ENCODE results near the gene RHBDF2. TPM values are rescaled to one million over a fixed set of nuclear protein-coding genes. Genes with fewer than 3 reads are reported as not detected.

The RHBDF2 gene
- total RNA-seq, 1 experiment from 2014 or later: 33.0 TPM

DNA sequence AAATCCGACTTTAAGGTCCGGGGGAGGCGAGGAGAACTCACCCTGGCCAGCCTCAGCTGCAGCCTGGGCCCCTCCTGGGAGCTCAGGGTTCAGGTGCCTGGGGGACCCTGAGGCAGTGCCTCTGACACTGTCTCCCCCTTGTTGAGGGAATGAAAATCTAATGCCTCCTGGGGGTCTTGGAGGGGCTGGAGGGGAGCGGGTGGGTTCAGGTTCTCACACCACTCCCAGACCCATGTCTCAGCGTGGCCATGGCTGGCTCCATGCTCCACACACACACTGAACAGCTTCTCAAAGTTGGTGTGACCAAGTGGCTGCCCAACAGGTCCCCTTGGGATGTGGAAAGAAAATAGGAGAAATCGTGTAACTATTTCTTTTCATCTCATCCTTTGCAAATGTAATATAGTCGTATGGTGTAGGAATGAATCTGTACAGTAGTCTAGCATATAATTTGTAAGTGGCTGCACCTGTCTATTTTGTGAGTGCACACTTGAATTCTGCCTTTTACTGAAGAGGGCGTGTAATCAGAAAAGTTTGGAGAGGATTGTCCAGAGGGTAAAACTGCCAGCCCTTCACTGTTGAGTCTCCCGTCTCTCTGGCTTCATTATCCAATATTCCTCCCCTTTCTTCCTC lies 37.8 kb upstream of the RHBDF2 start (continued):
- TF ChIP-seq ATF2 (CRISPR knock-in tag; IDR thresholded peaks at IDR 0.05; ENCODE audit: borderline replicate concordance, low read depth): no peak
- TF ChIP-seq FOXK1 (CRISPR knock-in tag; IDR thresholded peaks at IDR 0.05): no peak

DNA sequence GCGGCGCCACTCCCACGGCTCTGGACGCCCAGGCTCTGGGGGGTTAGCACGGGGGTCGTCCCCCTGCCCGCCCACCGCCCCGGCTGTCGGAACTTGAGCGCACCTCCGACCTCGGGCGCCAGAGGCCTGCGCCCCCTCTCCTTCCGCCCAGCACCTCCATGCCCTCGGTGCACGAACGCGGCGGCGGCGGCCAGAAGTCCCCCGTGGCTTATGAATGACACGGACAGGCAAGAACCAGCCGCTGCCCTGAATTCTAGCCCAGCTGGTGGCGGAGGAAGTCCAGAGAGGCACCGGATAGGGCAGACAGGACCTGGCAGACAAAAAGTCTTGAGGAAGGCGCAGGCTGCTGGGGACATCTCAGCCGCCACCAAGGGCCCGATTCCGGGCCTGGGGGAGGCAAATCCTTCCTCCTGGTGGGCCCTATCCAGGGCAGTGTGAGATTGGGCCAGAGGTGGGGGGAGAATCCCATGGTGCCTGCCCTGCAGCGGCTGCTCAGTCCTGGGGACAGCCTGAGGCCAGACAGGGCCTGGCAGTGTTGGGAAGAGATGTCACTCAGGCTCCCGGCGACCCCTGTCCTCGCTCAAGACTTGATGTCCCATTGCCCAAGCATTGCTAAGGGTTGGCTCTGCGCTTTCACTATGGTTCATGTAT lies 37.2 kb upstream of the RHBDF2 start:
- no peak overlapping the region for H3K27ac Mint-ChIP-seq
- H3K9me3 Mint-ChIP-seq: no peaks in the 10 kb centered on the region
- no peak for TF ChIP-seq ZNF121 (CRISPR knock-in tag; IDR thresholded peaks at IDR 0.05)
- no peak for TF ChIP-seq ZNF232 (CRISPR knock-in tag; IDR thresholded peaks at IDR 0.05)
- TF ChIP-seq PRDM15 (CRISPR knock-in tag; IDR thresholded peaks at IDR 0.05): no peak
- no peak for TF ChIP-seq RORB (CRISPR knock-in tag; IDR thresholded peaks at IDR 0.05)
- peak overlapping the region; percentile 68 for H3K4me3 Mint-ChIP-seq
- DNase-seq (ENCODE audit: low spot score) (no peak), ATAC-seq (no peak)
- no peaks in the 10 kb centered on the region; the same call in 1 of the 2 replicates for H3K36me3 Mint-ChIP-seq
- peaks cover 52% of the 10 kb centered on the region for H3K27me3 Mint-ChIP-seq (ENCODE audit: low read depth)
- ChIA-PET POLR2A (no interaction called here), CTCF (interaction anchor here (1.2 to 9.7 kb wide), 4 partner anchors 11 to 143 kb away, joined by 3 to 123 read pairs (median 18); no protein-coding TSS in a partner anchor)
- H3K4me1 Mint-ChIP-seq: peaks cover 30% of the 10 kb centered on the region

DNA sequence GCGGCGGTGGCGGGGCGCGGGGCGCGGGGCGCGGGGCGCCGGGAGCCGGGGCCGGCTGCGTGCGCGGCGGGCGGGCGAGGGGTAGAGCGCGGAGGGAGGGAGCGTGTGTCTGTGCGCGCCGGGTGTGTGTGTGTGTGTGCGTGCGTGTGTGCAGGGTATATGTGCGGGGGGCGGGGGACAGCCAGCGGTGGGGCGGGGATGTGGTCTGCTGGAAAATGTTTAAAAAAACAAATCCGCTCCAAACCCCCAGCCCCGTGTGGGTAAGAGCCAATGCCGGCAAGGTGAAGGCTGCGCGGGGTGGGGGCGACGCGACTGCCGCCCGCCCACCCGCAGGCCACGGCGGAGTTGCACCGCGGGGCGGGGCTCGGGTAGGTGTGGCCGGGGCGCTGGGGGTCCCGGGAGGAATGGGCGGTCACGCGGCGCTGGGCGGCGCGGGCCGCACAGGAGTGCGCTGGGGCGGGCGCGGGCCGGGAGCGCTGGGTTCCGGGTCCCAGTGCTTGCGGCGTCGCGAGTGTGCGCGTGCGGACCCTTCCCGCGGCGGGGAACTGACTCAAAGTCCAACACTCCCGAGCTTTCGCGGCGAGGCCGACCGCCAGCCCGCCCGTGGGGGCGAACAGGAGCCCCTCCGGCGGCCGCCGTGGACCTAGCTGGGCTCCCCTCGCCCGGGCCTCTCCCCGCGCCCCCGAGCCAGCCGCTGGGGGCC lies 36.5 kb upstream of the RHBDF2 start, which contains the start of gene CYGB:
TSS of gene CYGB (minus strand) at position 132 of the 703 bp plus-strand sequence. CDS start 167 bp downstream, outside the sequence.
- Mint-ChIP-seq H3K4me3 (peak within 1 kb of the TSS; percentile 68), H3K36me3 (no peaks in the 10 kb centered on the region; the same call in 1 of the 2 replicates), H3K27me3 (ENCODE audit: low read depth) (peaks cover 52% of the 10 kb centered on the region), H3K9me3 (no peaks in the 10 kb centered on the region), H3K27ac (no peak within 1 kb of the TSS), H3K4me1 (peaks cover 30% of the 10 kb centered on the region)
- ChIA-PET POLR2A (interaction anchor here (1.0 kb wide), 1 partner anchor 20 kb away, joined by 3 read pairs; no protein-coding TSS in a partner anchor), CTCF (interaction anchor here (1.2 to 9.7 kb wide), 5 partner anchors 10 to 144 kb away, joined by 3 to 123 read pairs (median 9); no protein-coding TSS in a partner anchor)
- TF ChIP-seq ATF1 (CRISPR knock-in tag; IDR thresholded peaks at IDR 0.05) (no peak), ESRRA (CRISPR knock-in tag; IDR thresholded peaks at IDR 0.05; ENCODE audit: borderline replicate concordance) (no peak), FOXK1 (CRISPR knock-in tag; IDR thresholded peaks at IDR 0.05) (0 out of 2 replicates have a peak, but pooled peaks have one; percentile 14), ZNF232 (CRISPR knock-in tag; IDR thresholded peaks at IDR 0.05) (no peak), CREM (CRISPR knock-in tag; IDR thresholded peaks at IDR 0.05) (no peak), FOXP4 (CRISPR knock-in tag; IDR thresholded peaks at IDR 0.05) (peak; percentile 49; the same call in 1 of the 2 replicates), STAT6 (CRISPR knock-in tag; conservative IDR thresholded peaks at IDR 0.05; ENCODE audit: low read depth) (peak; percentile 84; the same call in 1 of the 2 replicates), SP1 (CRISPR knock-in tag; conservative IDR thresholded peaks at IDR 0.05) (peak; percentile 57)
- TF ChIP-seq, protein P1, sequence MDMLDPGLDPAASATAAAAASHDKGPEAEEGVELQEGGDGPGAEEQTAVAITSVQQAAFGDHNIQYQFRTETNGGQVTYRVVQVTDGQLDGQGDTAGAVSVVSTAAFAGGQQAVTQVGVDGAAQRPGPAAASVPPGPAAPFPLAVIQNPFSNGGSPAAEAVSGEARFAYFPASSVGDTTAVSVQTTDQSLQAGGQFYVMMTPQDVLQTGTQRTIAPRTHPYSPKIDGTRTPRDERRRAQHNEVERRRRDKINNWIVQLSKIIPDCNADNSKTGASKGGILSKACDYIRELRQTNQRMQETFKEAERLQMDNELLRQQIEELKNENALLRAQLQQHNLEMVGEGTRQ (CRISPR knock-in tag; IDR thresholded peaks at IDR 0.05): peak; percentile 68
- TF ChIP-seq, protein P2, sequence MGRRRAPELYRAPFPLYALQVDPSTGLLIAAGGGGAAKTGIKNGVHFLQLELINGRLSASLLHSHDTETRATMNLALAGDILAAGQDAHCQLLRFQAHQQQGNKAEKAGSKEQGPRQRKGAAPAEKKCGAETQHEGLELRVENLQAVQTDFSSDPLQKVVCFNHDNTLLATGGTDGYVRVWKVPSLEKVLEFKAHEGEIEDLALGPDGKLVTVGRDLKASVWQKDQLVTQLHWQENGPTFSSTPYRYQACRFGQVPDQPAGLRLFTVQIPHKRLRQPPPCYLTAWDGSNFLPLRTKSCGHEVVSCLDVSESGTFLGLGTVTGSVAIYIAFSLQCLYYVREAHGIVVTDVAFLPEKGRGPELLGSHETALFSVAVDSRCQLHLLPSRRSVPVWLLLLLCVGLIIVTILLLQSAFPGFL (CRISPR knock-in tag; IDR thresholded peaks at IDR 0.05; ENCODE audit: borderline replicate concordance): no peak
- DNase-seq (ENCODE audit: low spot score) (no peak), ATAC-seq (0 out of 2 replicates have a peak, but pooled peaks have one; percentile 2)

All from WTC11 (cell line).